ENCODE measurements around the gene PHACTR3.

DNA sequence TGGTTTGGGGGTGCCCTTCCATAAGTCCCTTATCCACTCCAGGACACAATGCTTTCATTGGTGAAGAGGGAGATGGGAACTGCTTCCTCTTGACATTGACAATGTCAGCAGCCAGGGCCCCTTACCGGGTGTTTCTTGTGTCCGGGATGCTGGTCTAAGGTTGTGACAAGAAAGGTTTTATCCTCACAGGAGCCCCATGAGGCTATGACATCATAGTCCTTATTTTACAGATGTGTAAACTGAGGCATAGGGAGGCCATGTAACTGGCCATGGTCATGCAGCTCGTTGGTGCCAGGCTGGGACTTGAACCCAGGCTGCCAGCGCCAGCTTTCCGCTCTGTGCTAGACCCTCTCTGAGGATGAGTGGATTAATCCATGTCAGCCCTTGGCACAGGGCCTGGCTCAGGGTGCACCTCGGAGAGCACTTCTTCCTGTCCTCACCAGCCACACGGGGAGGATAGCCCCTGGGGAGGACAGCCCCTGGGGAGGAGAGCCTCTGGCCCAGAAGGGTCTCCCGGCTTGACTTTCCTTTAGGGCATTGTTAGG, 171.8 kb downstream of the PHACTR3 start:
- no peak for TF ChIP-seq CTCF (IDR thresholded peaks at IDR 0.05)
- no peak for TF ChIP-seq POLR2AphosphoS5 (IDR thresholded peaks at IDR 0.05)
- TF ChIP-seq POLR2A (IDR thresholded peaks at IDR 0.05), result no peak

Measured in gastroesophageal sphincter (tissue), 3 donors.